ENCODE results near the gene NTNG2. TPM values are rescaled to one million over a fixed set of nuclear protein-coding genes. Genes with fewer than 3 reads are reported as not detected.

Gene NTNG2
- total and polyA plus RNA-seq, 10 of the 15 experiments (the other 5 are each of a cell fraction or from before 2014, with no cell fraction given): 0.37 to 0.79 (median 0.45) TPM; not detected in 6

DNA sequence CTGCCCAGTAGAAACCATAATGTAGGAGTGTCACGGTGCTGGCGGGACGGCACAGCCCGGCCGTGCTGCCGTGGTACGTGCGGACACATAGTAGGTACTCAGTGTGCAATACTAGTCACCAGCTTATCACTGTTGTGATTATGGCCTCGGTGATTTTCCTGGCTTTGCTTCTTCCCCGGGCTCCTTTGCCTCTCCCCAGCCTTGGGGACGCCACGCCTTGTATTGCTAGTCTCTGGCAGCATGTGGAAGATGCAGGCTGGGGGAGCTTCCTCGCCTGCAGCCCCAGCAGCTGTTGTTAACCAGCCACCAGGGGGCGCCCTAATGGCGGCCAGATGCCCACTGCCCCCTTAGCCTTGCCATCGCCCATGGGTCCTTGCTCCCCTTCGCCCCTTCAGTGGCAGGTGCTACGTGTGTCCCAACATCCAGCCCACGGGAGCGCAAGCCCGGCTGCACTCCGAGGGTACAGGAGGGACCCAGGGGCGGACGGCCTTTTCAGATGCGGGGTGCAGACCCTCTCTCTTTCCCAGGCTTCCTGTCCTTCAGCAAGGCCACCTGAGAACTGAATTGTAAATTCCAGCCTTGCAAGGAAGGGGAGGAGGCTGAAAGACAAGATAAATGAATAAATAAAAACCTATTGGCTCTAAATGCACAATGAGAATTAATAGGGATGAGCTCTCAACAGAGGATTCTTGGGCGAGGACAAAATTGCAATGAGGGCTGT lies 8.0 kb downstream of the NTNG2 start:
- no TSS peak for BruUV-seq (replicated peaks)
- H2AFZ ChIP-seq (ENCODE audit: control insufficient read depth, low read depth, low read length): no peak overlapping the region
- no peak for TF ChIP-seq ZNF217 (IDR thresholded peaks at IDR 0.05)
- no peak for TF ChIP-seq SRF (IDR thresholded peaks at IDR 0.05; ENCODE audit: low read depth in 2 of 2, low read length in 2 of 2)
- TF ChIP-seq PRDM15 (CRISPR knock-in tag; IDR thresholded peaks at IDR 0.05): no peak
- peak; percentile 73 for TF ChIP-seq SMC3 (IDR thresholded peaks at IDR 0.05; ENCODE audit: borderline replicate concordance, low read length)
- TF ChIP-seq, protein P1, sequence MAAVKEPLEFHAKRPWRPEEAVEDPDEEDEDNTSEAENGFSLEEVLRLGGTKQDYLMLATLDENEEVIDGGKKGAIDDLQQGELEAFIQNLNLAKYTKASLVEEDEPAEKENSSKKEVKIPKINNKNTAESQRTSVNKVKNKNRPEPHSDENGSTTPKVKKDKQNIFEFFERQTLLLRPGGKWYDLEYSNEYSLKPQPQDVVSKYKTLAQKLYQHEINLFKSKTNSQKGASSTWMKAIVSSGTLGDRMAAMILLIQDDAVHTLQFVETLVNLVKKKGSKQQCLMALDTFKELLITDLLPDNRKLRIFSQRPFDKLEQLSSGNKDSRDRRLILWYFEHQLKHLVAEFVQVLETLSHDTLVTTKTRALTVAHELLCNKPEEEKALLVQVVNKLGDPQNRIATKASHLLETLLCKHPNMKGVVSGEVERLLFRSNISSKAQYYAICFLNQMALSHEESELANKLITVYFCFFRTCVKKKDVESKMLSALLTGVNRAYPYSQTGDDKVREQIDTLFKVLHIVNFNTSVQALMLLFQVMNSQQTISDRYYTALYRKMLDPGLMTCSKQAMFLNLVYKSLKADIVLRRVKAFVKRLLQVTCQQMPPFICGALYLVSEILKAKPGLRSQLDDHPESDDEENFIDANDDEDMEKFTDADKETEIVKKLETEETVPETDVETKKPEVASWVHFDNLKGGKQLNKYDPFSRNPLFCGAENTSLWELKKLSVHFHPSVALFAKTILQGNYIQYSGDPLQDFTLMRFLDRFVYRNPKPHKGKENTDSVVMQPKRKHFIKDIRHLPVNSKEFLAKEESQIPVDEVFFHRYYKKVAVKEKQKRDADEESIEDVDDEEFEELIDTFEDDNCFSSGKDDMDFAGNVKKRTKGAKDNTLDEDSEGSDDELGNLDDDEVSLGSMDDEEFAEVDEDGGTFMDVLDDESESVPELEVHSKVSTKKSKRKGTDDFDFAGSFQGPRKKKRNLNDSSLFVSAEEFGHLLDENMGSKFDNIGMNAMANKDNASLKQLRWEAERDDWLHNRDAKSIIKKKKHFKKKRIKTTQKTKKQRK (IDR thresholded peaks at IDR 0.05; ENCODE audit: low read depth, low read length): no peak
- no peak for TF ChIP-seq POLR2A (IDR thresholded peaks at IDR 0.05; ENCODE audit: low read depth, low read length)
- TF ChIP-seq TCF12 (IDR thresholded peaks at IDR 0.05; ENCODE audit: low read depth, low read length): peak; percentile 39; the same call in 1 of the 2 replicates
- TF ChIP-seq STAT1 (conservative IDR thresholded peaks at IDR 0.05): no peak
- no peak for TF ChIP-seq SUPT20H (IDR thresholded peaks at IDR 0.05; ENCODE audit: borderline replicate concordance, control insufficient read depth, low read depth, low read length)
- TF ChIP-seq KAT2A (conservative IDR thresholded peaks at IDR 0.05; ENCODE audit: control insufficient read depth, low read depth, low read length): no peak
- TF ChIP-seq, protein P2, sequence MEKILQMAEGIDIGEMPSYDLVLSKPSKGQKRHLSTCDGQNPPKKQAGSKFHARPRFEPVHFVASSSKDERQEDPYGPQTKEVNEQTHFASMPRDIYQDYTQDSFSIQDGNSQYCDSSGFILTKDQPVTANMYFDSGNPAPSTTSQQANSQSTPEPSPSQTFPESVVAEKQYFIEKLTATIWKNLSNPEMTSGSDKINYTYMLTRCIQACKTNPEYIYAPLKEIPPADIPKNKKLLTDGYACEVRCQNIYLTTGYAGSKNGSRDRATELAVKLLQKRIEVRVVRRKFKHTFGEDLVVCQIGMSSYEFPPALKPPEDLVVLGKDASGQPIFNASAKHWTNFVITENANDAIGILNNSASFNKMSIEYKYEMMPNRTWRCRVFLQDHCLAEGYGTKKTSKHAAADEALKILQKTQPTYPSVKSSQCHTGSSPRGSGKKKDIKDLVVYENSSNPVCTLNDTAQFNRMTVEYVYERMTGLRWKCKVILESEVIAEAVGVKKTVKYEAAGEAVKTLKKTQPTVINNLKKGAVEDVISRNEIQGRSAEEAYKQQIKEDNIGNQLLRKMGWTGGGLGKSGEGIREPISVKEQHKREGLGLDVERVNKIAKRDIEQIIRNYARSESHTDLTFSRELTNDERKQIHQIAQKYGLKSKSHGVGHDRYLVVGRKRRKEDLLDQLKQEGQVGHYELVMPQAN (conservative IDR thresholded peaks at IDR 0.05): no peak
- TF ChIP-seq RAD21 (IDR thresholded peaks at IDR 0.05; ENCODE audit: insufficient read depth, low read depth, low read length): peak; percentile 48; the same call in 1 of the 2 replicates
- no peak for TF ChIP-seq CBFB (IDR thresholded peaks at IDR 0.05; ENCODE audit: low read depth)

More for the DNA sequence above, 8.0 kb downstream of the NTNG2 start:
- FAIRE-seq (no peak), ATAC-seq (peak; percentile 91), DNase-seq (ENCODE audit: low read depth, low spot score) (no peak)
- in situ Hi-C loops (cut with MboI): no loop called here
- intact Hi-C loops (cut with micrococcal nuclease; ENCODE audit: unreplicated experiment): loop anchor here (1.0 kb wide), 1 partner anchor 66 kb away; no protein-coding TSS in a partner anchor
- Histone ChIP-seq H3K27me3 (replicated peaks in 1 of 2; ENCODE audit: control insufficient read depth in 2 of 2, insufficient read depth in 2 of 2, low read length in 1 of 2) (peaks cover 0 to 4% of the 10 kb centered on the region in 2 experiments), H3K4me2 (ENCODE audit: control insufficient read depth, insufficient read depth) (no peak overlapping the region), H3K9ac (ENCODE audit: control insufficient read depth, insufficient read depth, low read length) (no peak overlapping the region), H3K79me2 (ENCODE audit: control insufficient read depth, insufficient read depth, low read length) (no peaks in the 10 kb centered on the region), H3K27ac (ENCODE audit: control insufficient read depth, insufficient read depth) (no peak overlapping the region), H3K4me3 (no peak overlapping the region), H3K9me3 (replicated peaks; ENCODE audit: control insufficient read depth, insufficient read depth, low read length) (no peaks in the 10 kb centered on the region), H3K4me1 (ENCODE audit: control insufficient read depth, insufficient read depth, low read length) (no peaks in the 10 kb centered on the region), H4K20me1 (ENCODE audit: control insufficient read depth, insufficient read depth) (no peaks in the 10 kb centered on the region), H3K36me3 (ENCODE audit: control insufficient read depth in 2 of 2, insufficient read depth in 2 of 2, low read length in 1 of 2) (no peaks in the 10 kb centered on the region)
- ChIA-PET RAD21 (ENCODE audit: unreplicated experiment) (interaction anchor here (0.6 to 3.8 kb wide), 5 partner anchors 65 to 83 kb away, joined by 3 to 22 read pairs (median 7); no protein-coding TSS in a partner anchor), SMC1A (ENCODE audit: uncharacterized antibody, unreplicated experiment) (interaction anchor here (0.6 to 3.6 kb wide), 4 partner anchors 64 to 334 kb away, joined by 3 to 22 read pairs (median 4); no protein-coding TSS in a partner anchor), CTCF (interaction anchor here (0.6 to 8.4 kb wide), 10 partner anchors 10 to 123 kb away, joined by 3 to 155 read pairs (median 4); no protein-coding TSS in a partner anchor), POLR2A (no interaction called here)
- 34% methylated on average over 26 of the region's 26 CpGs for WGBS (ENCODE audit: insufficient coverage, insufficient replicate concordance, low lambda C conversion rate, missing lambda C conversion rate)
